Measurements from ENCODE around the gene CCDC6. TPM values are rescaled to one million over a fixed set of nuclear protein-coding genes. Genes with fewer than 3 reads are reported as not detected.

CCDC6 gene
- total and polyA plus RNA-seq, 2 of the 8 experiments (the other 6 are each of a cell fraction or from before 2014, with no cell fraction given), result 42.2 to 74.4 TPM

DNA sequence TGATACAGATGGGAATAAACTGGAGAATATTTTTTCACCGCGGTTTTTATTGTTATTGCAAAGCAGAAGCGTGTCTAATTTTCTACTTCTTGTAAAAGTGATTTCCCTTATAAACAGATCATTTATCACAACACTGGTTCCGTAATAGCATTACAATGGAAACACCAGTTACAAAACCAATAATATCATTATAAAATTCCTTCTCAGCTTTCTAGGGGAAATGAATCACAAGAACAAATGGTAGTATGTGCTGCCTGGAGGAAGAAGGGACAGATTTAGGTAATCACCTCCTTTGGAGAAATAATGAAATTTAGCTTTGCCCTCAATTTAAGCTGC is 2.4 kb upstream of the CCDC6 start:
- Histone ChIP-seq H4K20me1 (replicated peaks in 1 of 2; ENCODE audit: control insufficient read depth in 1 of 2, insufficient read depth in 2 of 2, low read length in 2 of 2) (peaks cover 11 to 14% of the 10 kb centered on the region in 2 experiments), H3K4me3 (ENCODE audit: extremely low read depth in 1 of 4, insufficient read depth in 2 of 4, low read depth in 3 of 4, low read length in 4 of 4) (peak overlapping the region in 2 of 4 experiments; percentile 23 to 98; a peak in 2 of 8 replicates), H4K8ac (ENCODE audit: extremely low read depth, insufficient read depth, low read length) (no peak overlapping the region), H3K4me1 (replicated peaks in 1 of 4; ENCODE audit: control insufficient read depth in 3 of 4, insufficient read depth in 4 of 4, low read length in 3 of 4) (peaks cover under 1 to 16% (median 10%) of the 10 kb centered on the region in 4 experiments; a peak in 6 of 7 replicates), H3K9ac (replicated peaks in 1 of 4; ENCODE audit: extremely low read depth in 1 of 4, low read depth in 3 of 4, low read length in 3 of 4) (no peak overlapping the region), H3K4me2 (ENCODE audit: insufficient read depth in 1 of 2, low read depth in 2 of 2, low read length in 2 of 2) (peak overlapping the region; percentile 79; a peak in 3 of 4 replicates), H3K14ac (ENCODE audit: insufficient read length) (no peak overlapping the region), H3K9me3 (ENCODE audit: insufficient read depth in 2 of 2, low read depth in 1 of 2, low read length in 1 of 2) (peaks cover 0 to 4% of the 10 kb centered on the region in 2 experiments; a peak in 1 of 4 replicates), H3K79me1 (ENCODE audit: low read depth, low read length) (0 out of 2 replicates have a peak, but pooled peaks cover 2% of the 10 kb centered on the region), H2AK5ac (ENCODE audit: low read depth, low read length) (no peak overlapping the region), H2BK120ac (replicated peaks; ENCODE audit: low read depth, low read length) (no peak overlapping the region), H2BK5ac (ENCODE audit: low read depth, low read length) (no peak overlapping the region), H2BK12ac (ENCODE audit: low read depth, low read length) (no peak overlapping the region), H3K23me2 (ENCODE audit: low read depth, low read length) (peaks cover 16% of the 10 kb centered on the region), H4K91ac (replicated peaks; ENCODE audit: insufficient read length, low read length) (no peak overlapping the region), H2AFZ (ENCODE audit: low read length) (no peak overlapping the region), H3K27me3 (replicated peaks in 1 of 4; ENCODE audit: control insufficient read depth in 3 of 4, extremely low read depth in 1 of 4, insufficient read depth in 3 of 4, low read length in 3 of 4) (no peaks in the 10 kb centered on the region), H3K79me2 (ENCODE audit: control insufficient read depth in 1 of 2, insufficient read depth in 2 of 2, low read length in 2 of 2) (peaks cover 18 to 23% of the 10 kb centered on the region in 2 experiments), H3K36me3 (ENCODE audit: control insufficient read depth in 2 of 4, insufficient read depth in 4 of 4, low read length in 3 of 4) (no peaks in the 10 kb centered on the region), H3K23ac (ENCODE audit: insufficient read length) (no peak overlapping the region), H3K27ac (ENCODE audit: low read depth, low read length) (peak overlapping the region; percentile 90; the same call in 1 of the 2 replicates), H3K56ac (replicated peaks; ENCODE audit: insufficient read length, low read depth, low read length) (no peak overlapping the region), H2BK15ac (ENCODE audit: low read length) (no peak overlapping the region), H4K5ac (ENCODE audit: insufficient read length, low read depth, low read length) (peak overlapping the region; percentile 95), H2BK20ac (ENCODE audit: low read length) (no peak overlapping the region), H3K4ac (replicated peaks; ENCODE audit: insufficient read length, low read depth, low read length) (no peak overlapping the region), H3K18ac (ENCODE audit: extremely low read depth, low read length) (no peak overlapping the region; the same call in 1 of the 2 replicates)
- DNase-seq (ENCODE audit: low read depth in 1 of 2, low spot score in 2 of 2), result no peak
- no peak for FAIRE-seq
- POLR2A ChIA-PET (ENCODE audit: partially characterized antibody), result interaction anchor here (0.8 to 7.8 kb wide), 16 partner anchors 10 to 231 kb away, joined by 3 to 90 read pairs (median 5); partner anchors contain the start of gene SLC16A9
- no peak for TF ChIP-seq POLR2A (IDR thresholded peaks at IDR 0.05; ENCODE audit: control extremely low read depth in 1 of 2, low read depth in 2 of 2, low read length in 2 of 2)
- 0 out of 2 replicates have a peak, but pooled peaks have one; percentile 6 for TF ChIP-seq PHF8 (conservative IDR thresholded peaks at IDR 0.05; ENCODE audit: low read depth, low read length)
- WGBS, 2 experiments (ENCODE audit: extremely low coverage in 1 of 2, insufficient coverage in 1 of 2, insufficient read length in 1 of 2, insufficient replicate concordance in 2 of 2, low coverage in 1 of 2, low lambda C conversion rate in 2 of 2, missing lambda C conversion rate in 1 of 2), result 31% methylated on average over 4 of the region's 4 CpGs; no CpG with 5 or more reads in 1 of the 2 experiments
- CTCF ChIA-PET (ENCODE audit: partially characterized antibody), result interaction anchor here (0.6 to 4.9 kb wide), 10 partner anchors 44 to 283 kb away, joined by 3 to 34 read pairs (median 5); no protein-coding TSS in a partner anchor

All from H1 (cell line).